LNCAP (cell line): ENCODE measurements around the gene OR51G1.

Experiments used
- CTCF ChIP-seq: fragments of 450-650 bp; IDR thresholded peaks from 2 replicates; pipeline ENCODE4 v1.5.1; 2017; ENCODE audit warnings: mild to moderate bottlenecking

Gene OR51G1

GRCh38 chr11:4932751-4933150 lies 8.6 kb upstream of the OR51G1 start:
- no peak for TF ChIP-seq CTCF

GRCh38 chr11:4926608-4927007 lies 2.5 kb upstream of the OR51G1 start:
- TF ChIP-seq CTCF, result no peak

GRCh38 chr11:4922304-4922703 lies 1.8 kb downstream of the OR51G1 start:
- TF ChIP-seq CTCF, result no peak

GRCh38 chr11:4921796-4922195 lies 2.3 kb downstream of the OR51G1 start:
- TF ChIP-seq CTCF, result no peak

GRCh38 chr11:4919250-4919649 lies 4.9 kb downstream of the OR51G1 start, which contains the start of gene OR51G2:
Gene OR51G2 (minus strand): TSS chr11:4919350. CDS start chr11:4915663, 3,687 bp downstream.
- no peak for TF ChIP-seq CTCF

GRCh38 chr11:4916581-4916980 lies 7.6 kb downstream of the OR51G1 start:
- no peak for TF ChIP-seq CTCF

GRCh38 chr11:4903484-4903883 lies 20.7 kb downstream of the OR51G1 start, which contains the start of gene OR51A7:
Gene OR51A7 (plus strand): TSS chr11:4903783. CDS start chr11:4907370, 3,587 bp downstream.
- no peak for TF ChIP-seq CTCF

- no peak for TF ChIP-seq CTCF
These were observed 32.0 kb downstream of the OR51G1 start for GRCh38 chr11:4891996-4892640.
